OCI-LY1 (cell line): ENCODE data around the gene TBCD.

Source experiments
- H2AFZ ChIP-seq: fragments of 200-600 bp; sonication (generic), shearing (Covaris generic); 2 replicates; pipeline ENCODE4 v1.6.0; 2014; ENCODE audit warnings: antibody characterized with exemption, mild to moderate bottlenecking, low read length
- H3F3A ChIP-seq: fragments of 200-600 bp; sonication (generic), shearing (Covaris generic); 2 replicates; pipeline ENCODE4 v1.6.0; 2014; ENCODE audit warnings: mild to moderate bottlenecking, antibody characterized with exemption, low read length, moderate library complexity; ENCODE audit not compliant: insufficient read depth
- H3K27ac ChIP-seq: fragments of 200-600 bp; sonication (generic); 2 replicates; pipeline ENCODE4 v1.5.1; 2014; ENCODE audit warnings: low read length, mixed run types, mild to moderate bottlenecking, low read depth; ENCODE audit not compliant: poor library complexity, severe bottlenecking
- H3K27me3 ChIP-seq: fragments of 200-600 bp; sonication (generic); 2 replicates; pipeline ENCODE4 v1.6.0; 2014; ENCODE audit warnings: antibody characterized with exemption, mild to moderate bottlenecking, low read length, moderate library complexity; ENCODE audit not compliant: insufficient read depth
- H3K36me3 ChIP-seq: fragments of 200-600 bp; sonication (generic); 2 replicates; pipeline ENCODE4 v1.6.1; 2014; ENCODE audit warnings: mild to moderate bottlenecking, antibody characterized with exemption, low read length, moderate library complexity, mixed read lengths; ENCODE audit not compliant: insufficient read depth
- H3K4me1 ChIP-seq: fragments of 200-600 bp; sonication (generic); 2 replicates; pipeline ENCODE4 v1.5.1; 2014; ENCODE audit warnings: mild to moderate bottlenecking, low read length, moderate library complexity; ENCODE audit not compliant: insufficient read depth, severe bottlenecking
- H3K4me2 ChIP-seq: fragments of 200-600 bp; sonication (generic), shearing (Covaris generic); 2 replicates; pipeline ENCODE4 v1.6.1; 2014; ENCODE audit warnings: low read length
- H3K4me3 ChIP-seq: fragments of 200-600 bp; sonication (generic); 2 replicates; pipeline ENCODE4 v1.5.1; 2014; ENCODE audit warnings: low read length, low read depth, mild to moderate bottlenecking, mixed read lengths; ENCODE audit not compliant: poor library complexity, severe bottlenecking
- H3K79me2 ChIP-seq: fragments of 200-600 bp; shearing (Covaris generic); 2 replicates; pipeline ENCODE4 v1.6.1; 2016; ENCODE audit warnings: mixed run types, low read length, mixed read lengths; ENCODE audit not compliant: insufficient read depth
- H3K9ac ChIP-seq: fragments of 200-600 bp; sonication (generic), shearing (Covaris generic); 2 replicates; pipeline ENCODE4 v1.6.1; 2014; ENCODE audit warnings: mild to moderate bottlenecking, low read length, mixed read lengths
- H3K9me2 ChIP-seq: fragments of 200-600 bp; sonication (generic), shearing (Covaris generic); 2 replicates; pipeline ENCODE4 v1.6.1; 2014; ENCODE audit warnings: low read depth, mild to moderate bottlenecking, low read length, mixed read lengths
- H3K9me3 ChIP-seq: fragments of 200-600 bp; shearing (Covaris generic); 2 replicates; pipeline ENCODE4 v1.6.1; 2014; ENCODE audit warnings: low read length, mixed read lengths
- H4K20me1 ChIP-seq: fragments of 200-600 bp; sonication (generic), shearing (Covaris generic); 2 replicates; pipeline ENCODE4 v1.6.0; 2016; ENCODE audit warnings: mild to moderate bottlenecking, low read length; ENCODE audit not compliant: insufficient read depth
- EZH2 ChIP-seq: fragments of 200-600 bp; sonication (generic), shearing (Covaris generic); IDR thresholded peaks from 2 replicates; pipeline ENCODE4 v1.8.0; 2017; ENCODE audit warnings: borderline replicate concordance, mixed run types, mild to moderate bottlenecking, antibody characterized with exemption, low read length, moderate library complexity, mixed read lengths
- TF ChIP-seq, protein P1 (sequence below): fragments of 200-600 bp; sonication (generic), shearing (Covaris generic); IDR thresholded peaks from 2 replicates; pipeline ENCODE4 v1.5.1; 2017; ENCODE audit warnings: mild to moderate bottlenecking, antibody characterized with exemption, low read length, moderate library complexity, mixed read lengths

The TBCD gene

DNA sequence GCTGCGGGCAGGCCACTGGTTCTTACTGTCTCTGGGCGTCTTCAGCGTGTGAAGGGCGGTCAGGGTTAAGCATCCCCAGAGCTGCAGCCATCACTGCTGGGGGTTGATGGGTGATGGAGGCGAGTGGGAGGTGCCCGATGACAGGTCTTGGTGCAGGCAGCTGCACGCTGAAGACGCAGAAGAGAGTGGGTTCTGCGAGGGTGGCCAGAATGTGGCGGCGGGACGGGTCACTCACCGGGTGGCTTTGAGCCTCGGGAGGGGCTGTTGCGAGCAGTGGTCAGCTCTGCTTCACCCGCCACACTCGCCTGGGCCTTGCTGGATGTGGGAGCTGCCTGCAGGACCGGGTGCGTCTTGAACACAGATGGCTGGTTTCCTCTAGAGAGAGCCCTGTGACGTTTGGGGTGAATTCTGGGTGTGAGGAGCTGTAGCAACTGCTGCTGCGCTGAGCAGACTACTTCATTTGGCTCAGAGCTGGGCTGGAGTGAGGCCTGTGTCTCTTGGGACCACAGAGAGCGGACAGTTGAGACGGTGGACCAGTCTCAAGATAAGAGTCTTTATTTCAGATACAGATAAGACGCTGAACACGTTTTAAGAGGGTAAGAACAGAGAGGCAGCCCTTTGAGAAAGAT is 132.6 kb downstream of the TBCD start:
- H3K4me3 ChIP-seq: peak overlapping the region; percentile 32
- H3K79me2 ChIP-seq: no peaks in the 10 kb centered on the region
- peak overlapping the region; percentile 51 for H3K9ac ChIP-seq
- H3K9me2 ChIP-seq: no peaks in the 10 kb centered on the region
- no peaks in the 10 kb centered on the region for H3K27me3 ChIP-seq
- H3K9me3 ChIP-seq: no peaks in the 10 kb centered on the region
- no peak overlapping the region for H2AFZ ChIP-seq
- peaks cover 27% of the 10 kb centered on the region for H3K4me1 ChIP-seq
- no peak for TF ChIP-seq EZH2
- TF ChIP-seq, protein P1, sequence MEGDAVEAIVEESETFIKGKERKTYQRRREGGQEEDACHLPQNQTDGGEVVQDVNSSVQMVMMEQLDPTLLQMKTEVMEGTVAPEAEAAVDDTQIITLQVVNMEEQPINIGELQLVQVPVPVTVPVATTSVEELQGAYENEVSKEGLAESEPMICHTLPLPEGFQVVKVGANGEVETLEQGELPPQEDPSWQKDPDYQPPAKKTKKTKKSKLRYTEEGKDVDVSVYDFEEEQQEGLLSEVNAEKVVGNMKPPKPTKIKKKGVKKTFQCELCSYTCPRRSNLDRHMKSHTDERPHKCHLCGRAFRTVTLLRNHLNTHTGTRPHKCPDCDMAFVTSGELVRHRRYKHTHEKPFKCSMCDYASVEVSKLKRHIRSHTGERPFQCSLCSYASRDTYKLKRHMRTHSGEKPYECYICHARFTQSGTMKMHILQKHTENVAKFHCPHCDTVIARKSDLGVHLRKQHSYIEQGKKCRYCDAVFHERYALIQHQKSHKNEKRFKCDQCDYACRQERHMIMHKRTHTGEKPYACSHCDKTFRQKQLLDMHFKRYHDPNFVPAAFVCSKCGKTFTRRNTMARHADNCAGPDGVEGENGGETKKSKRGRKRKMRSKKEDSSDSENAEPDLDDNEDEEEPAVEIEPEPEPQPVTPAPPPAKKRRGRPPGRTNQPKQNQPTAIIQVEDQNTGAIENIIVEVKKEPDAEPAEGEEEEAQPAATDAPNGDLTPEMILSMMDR: no peak
- peaks cover 7% of the 10 kb centered on the region; the same call in 1 of the 2 replicates for H3K36me3 ChIP-seq
- peak overlapping the region; percentile 63 for H3K4me2 ChIP-seq
- H3K27ac ChIP-seq: peak overlapping the region; percentile 89
- no peaks in the 10 kb centered on the region for H3F3A ChIP-seq
- no peaks in the 10 kb centered on the region for H4K20me1 ChIP-seq

- Histone ChIP-seq H3K9me2 (no peaks in the 10 kb centered on the region), H2AFZ (no peak overlapping the region), H3K27me3 (no peaks in the 10 kb centered on the region), H3K9me3 (no peaks in the 10 kb centered on the region), H3K36me3 (peaks cover 8% of the 10 kb centered on the region), H3K4me2 (peak overlapping the region; percentile 63), H4K20me1 (no peaks in the 10 kb centered on the region), H3K27ac (peak overlapping the region; percentile 89), H3K4me3 (peak overlapping the region; percentile 32), H3F3A (no peaks in the 10 kb centered on the region), H3K9ac (peak overlapping the region; percentile 51), H3K4me1 (peaks cover 27% of the 10 kb centered on the region), H3K79me2 (no peaks in the 10 kb centered on the region)
- no peak for TF ChIP-seq EZH2
- TF ChIP-seq, protein P1: no peak
Observed at GRCh38 chr17:82884970-82885353, 133.1 kb downstream of the TBCD start.

- Histone ChIP-seq H3F3A (no peaks in the 10 kb centered on the region), H3K9ac (no peak overlapping the region), H3K9me3 (no peaks in the 10 kb centered on the region), H4K20me1 (no peaks in the 10 kb centered on the region), H2AFZ (no peak overlapping the region), H3K4me1 (peaks cover 27% of the 10 kb centered on the region), H3K9me2 (no peaks in the 10 kb centered on the region), H3K36me3 (peaks cover 12% of the 10 kb centered on the region), H3K27ac (no peak overlapping the region), H3K4me3 (no peak overlapping the region), H3K4me2 (no peak overlapping the region), H3K79me2 (no peaks in the 10 kb centered on the region), H3K27me3 (no peaks in the 10 kb centered on the region)
- TF ChIP-seq, protein P1: no peak
- TF ChIP-seq EZH2: no peak
Observed at GRCh38 chr17:82887255-82888164, 135.6 kb downstream of the TBCD start.
